Smooth muscle cell (in vitro differentiated cells): ENCODE data around the gene TUBAL3. TPM values are rescaled to one million over a fixed set of nuclear protein-coding genes. Genes with fewer than 3 reads are reported as not detected.

Experiments used
- DNase-seq: peaks from one replicate; lab custom pipeline; 2025; ENCODE audit not compliant: unreplicated experiment; lab: John Stamatoyannopoulos, UW
- H2AFZ ChIP-seq: fragments of 200-600 bp; sonication (generic); 2 replicates; pipeline ENCODE4 v1.6.0; 2016; ENCODE audit warnings: antibody characterized with exemption, low read depth, mild to moderate bottlenecking
- H3F3A ChIP-seq: fragments of 200-600 bp; sonication (generic); 2 replicates; pipeline ENCODE4 v1.6.0; 2017; ENCODE audit warnings: antibody characterized with exemption, low read depth
- H3K27ac ChIP-seq: fragments of 200-600 bp; sonication (generic); 2 replicates; pipeline ENCODE4 v1.5.1; 2016; ENCODE audit warnings: low read depth, mild to moderate bottlenecking
- H3K27me3 ChIP-seq: fragments of 200-600 bp; sonication (generic); 2 replicates; pipeline ENCODE4 v1.6.1; 2016; ENCODE audit warnings: low read depth, mild to moderate bottlenecking
- H3K36me3 ChIP-seq: fragments of 200-600 bp; sonication (generic); 2 replicates; pipeline ENCODE4 v1.5.1; 2016; ENCODE audit warnings: low read depth
- H3K4me1 ChIP-seq: fragments of 200-600 bp; sonication (generic); 2 replicates; pipeline ENCODE4 v1.5.1; 2016; ENCODE audit warnings: low read depth
- H3K4me2 ChIP-seq: fragments of 200-600 bp; sonication (generic); 2 replicates; pipeline ENCODE4 v1.6.0; 2016; ENCODE audit warnings: mild to moderate bottlenecking
- H3K4me3 ChIP-seq: fragments of 200-600 bp; sonication (generic); 2 replicates; pipeline ENCODE4 v1.5.1; 2016; ENCODE audit warnings: mild to moderate bottlenecking
- H3K79me2 ChIP-seq: fragments of 200-600 bp; sonication (generic); 2 replicates; pipeline ENCODE4 v1.6.0; 2016; ENCODE audit warnings: low read depth, mild to moderate bottlenecking
- H3K9ac ChIP-seq: fragments of 200-600 bp; sonication (generic); 2 replicates; pipeline ENCODE4 v1.6.0; 2016; ENCODE audit warnings: low read depth
- H3K9me3 ChIP-seq: fragments of 200-600 bp; sonication (generic); replicated peaks from 2 replicates; pipeline ENCODE4 v1.5.1; 2016; ENCODE audit warnings: low read depth
- H4K20me1 ChIP-seq: fragments of 200-600 bp; sonication (generic); 2 replicates; pipeline ENCODE4 v1.6.0; 2016; ENCODE audit warnings: low read depth
- WGBS: methylation state at CpG from one replicate; pipeline ENCODE4 v1.1.7; 2016; ENCODE audit warnings: low lambda C conversion rate; 5-methylcytosine and 5-hydroxymethylcytosine counted together
- polyA plus RNA-seq: library from polyadenylated mRNA; unstranded; fragments of >200 nt; fragmentation: Nextera tagmentation; extraction: Ambion mirVana; gene quantifications from 2 replicates; pipeline ENCODE4 v1.2.1, GENCODE V29; 2016
- total RNA-seq: library from RNA; depleted of rRNA; stranded (reverse); fragments of >200 nt; gene quantifications from 2 replicates; pipeline ENCODE4 v1.2.3, GENCODE V29; 2014
- TF ChIP-seq, protein P1 (sequence below): fragments of 200-600 bp; sonication (generic); IDR thresholded peaks from 2 replicates; pipeline ENCODE4 v1.5.1; 2017; ENCODE audit warnings: borderline replicate concordance, mild to moderate bottlenecking, antibody characterized with exemption; ENCODE audit not compliant: insufficient read depth, poor library complexity, severe bottlenecking

TUBAL3 gene
- total and polyA plus RNA-seq, 2 experiments from 2014 or later = not detected

DNA sequence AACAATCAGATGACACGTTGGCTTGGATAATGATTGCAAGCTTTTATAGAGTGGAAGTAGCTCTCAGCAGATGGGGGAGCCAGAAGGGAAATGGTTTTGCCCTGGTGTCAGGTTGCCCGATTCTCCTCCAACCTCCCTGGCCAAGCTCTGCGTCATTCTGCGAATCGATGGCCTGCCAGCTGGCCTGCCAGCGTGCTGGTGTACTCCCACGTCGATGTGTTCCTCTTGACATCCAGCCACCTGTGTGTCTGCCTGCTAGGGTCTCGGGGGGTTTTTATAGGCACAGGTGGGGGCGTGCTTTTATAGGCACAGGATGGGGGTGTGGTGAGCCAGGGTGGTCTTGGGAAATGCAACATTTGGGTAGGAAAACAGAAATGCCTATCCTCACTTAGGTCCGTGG, 12.4 kb upstream of the TUBAL3 start:
- 79% methylated on average over 11 of the region's 11 CpGs for WGBS
- no peaks in the 10 kb centered on the region for H3F3A ChIP-seq
- DNase-seq = no peak
- peaks cover 10% of the 10 kb centered on the region for H3K4me1 ChIP-seq
- no peaks in the 10 kb centered on the region for H3K27me3 ChIP-seq
- no peak overlapping the region for H3K27ac ChIP-seq
- H3K4me2 ChIP-seq = no peak overlapping the region
- TF ChIP-seq, protein P1, sequence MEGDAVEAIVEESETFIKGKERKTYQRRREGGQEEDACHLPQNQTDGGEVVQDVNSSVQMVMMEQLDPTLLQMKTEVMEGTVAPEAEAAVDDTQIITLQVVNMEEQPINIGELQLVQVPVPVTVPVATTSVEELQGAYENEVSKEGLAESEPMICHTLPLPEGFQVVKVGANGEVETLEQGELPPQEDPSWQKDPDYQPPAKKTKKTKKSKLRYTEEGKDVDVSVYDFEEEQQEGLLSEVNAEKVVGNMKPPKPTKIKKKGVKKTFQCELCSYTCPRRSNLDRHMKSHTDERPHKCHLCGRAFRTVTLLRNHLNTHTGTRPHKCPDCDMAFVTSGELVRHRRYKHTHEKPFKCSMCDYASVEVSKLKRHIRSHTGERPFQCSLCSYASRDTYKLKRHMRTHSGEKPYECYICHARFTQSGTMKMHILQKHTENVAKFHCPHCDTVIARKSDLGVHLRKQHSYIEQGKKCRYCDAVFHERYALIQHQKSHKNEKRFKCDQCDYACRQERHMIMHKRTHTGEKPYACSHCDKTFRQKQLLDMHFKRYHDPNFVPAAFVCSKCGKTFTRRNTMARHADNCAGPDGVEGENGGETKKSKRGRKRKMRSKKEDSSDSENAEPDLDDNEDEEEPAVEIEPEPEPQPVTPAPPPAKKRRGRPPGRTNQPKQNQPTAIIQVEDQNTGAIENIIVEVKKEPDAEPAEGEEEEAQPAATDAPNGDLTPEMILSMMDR = no peak
- no peak overlapping the region for H2AFZ ChIP-seq
- no peaks in the 10 kb centered on the region for H4K20me1 ChIP-seq
- H3K9ac ChIP-seq = no peak overlapping the region
- H3K79me2 ChIP-seq = peaks cover 86% of the 10 kb centered on the region
- H3K4me3 ChIP-seq = no peak overlapping the region
- H3K9me3 ChIP-seq = peaks cover 10% of the 10 kb centered on the region
- no peaks in the 10 kb centered on the region for H3K36me3 ChIP-seq

DNA sequence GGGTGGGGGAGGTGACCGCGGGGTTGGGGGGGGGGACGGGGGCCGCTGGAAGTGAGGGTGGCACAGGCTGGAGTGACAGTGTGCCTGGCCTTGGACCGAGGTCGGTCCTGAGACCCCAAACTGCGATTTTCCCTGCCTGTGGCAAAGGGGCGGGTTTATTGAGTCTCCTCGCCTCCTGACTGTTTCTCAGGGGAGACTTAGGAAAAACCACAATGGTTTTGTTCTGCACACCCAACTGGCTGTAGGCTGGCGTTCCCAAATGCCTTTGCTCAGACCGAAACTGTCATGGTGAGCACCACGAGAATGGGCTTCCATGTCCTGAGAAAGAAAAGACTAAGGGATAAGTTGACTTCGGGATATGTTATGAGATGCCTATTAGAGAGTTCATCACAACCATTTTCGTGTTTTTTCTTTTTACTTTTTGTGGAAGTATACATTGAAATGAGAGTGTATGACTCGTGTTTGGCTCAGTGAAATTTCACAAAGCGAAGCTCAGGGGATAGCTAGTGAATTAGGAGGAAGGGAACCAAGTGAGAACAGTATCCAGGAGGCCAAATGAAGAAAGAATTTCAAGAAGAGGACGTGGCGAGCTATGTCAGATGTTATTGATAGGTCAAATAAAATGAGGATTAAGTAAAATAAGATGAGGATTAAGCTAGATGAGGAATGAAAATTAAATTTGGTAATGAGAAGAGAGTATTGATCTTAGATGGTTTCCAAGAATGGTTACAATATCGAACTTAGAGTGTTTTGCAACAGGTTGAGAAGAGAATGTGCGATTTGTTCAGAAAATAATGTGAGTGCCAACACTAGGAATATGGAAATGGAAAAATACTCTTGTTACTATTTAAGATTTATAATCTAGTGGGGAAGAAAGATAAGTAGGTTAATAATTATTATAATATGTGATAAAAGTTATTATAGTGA, 8.6 kb upstream of the TUBAL3 start:
- no peaks in the 10 kb centered on the region for H4K20me1 ChIP-seq
- 17% methylated on average over 18 of the region's 20 CpGs for WGBS
- H3K36me3 ChIP-seq = no peaks in the 10 kb centered on the region
- H2AFZ ChIP-seq = peak overlapping the region; percentile 87
- H3K79me2 ChIP-seq = peaks cover 49% of the 10 kb centered on the region
- H3K9ac ChIP-seq = peak overlapping the region; percentile 90
- peak overlapping the region; percentile 92 for H3K4me2 ChIP-seq
- H3F3A ChIP-seq = no peaks in the 10 kb centered on the region
- no peak for DNase-seq
- TF ChIP-seq, protein P1 = no peak
- H3K27me3 ChIP-seq = no peaks in the 10 kb centered on the region
- no peak overlapping the region for H3K27ac ChIP-seq
- H3K4me3 ChIP-seq = peak overlapping the region; percentile 98
- H3K4me1 ChIP-seq = peaks cover 11% of the 10 kb centered on the region
- H3K9me3 ChIP-seq = peaks cover 2% of the 10 kb centered on the region

DNA sequence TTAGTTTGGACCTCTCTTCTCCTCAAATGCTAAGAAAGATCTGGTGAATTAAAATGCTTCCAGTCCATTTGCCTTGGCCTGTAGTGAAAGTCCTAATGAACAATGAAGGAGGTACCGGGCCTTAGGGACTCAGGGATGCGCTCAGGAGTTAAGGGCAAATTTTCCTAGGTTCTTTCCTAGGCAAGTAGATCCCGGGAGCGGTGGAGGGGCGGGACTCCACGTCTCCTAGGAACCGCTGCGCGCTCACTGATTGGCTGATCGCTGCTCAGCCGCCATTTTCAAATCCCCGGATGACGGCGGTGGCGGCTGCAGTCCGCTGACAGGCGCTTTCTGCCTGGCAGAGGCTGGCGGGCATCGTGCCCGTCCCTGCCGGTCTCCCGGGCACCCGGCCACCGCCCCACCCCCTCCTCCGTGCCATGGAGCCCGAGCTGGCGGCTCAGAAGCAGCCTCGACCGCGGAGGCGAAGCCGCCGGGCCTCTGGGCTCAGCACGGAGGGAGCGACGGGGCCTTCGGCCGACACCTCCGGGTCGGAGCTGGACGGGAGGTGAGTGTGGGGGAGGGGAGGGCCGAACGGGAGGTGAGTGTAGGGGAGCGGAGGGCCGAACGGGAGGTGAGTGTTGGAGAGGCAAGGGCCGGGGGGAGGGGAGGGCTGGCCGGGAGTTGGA, 7.8 kb upstream of the TUBAL3 start, which contains the start of gene NET1:
Gene NET1 (plus strand): TSS at position 281 of the 665 bp plus-strand sequence. CDS start 136 bp downstream, at position 417.
- no peaks in the 10 kb centered on the region for H3K9me3 ChIP-seq
- H2AFZ ChIP-seq = peak within 1 kb of the TSS; percentile 88
- under 1% methylated on average over 23 of the region's 48 CpGs for WGBS
- H3K4me2 ChIP-seq = peak within 1 kb of the TSS; percentile 92
- peaks cover 11% of the 10 kb centered on the region for H3K4me1 ChIP-seq
- peaks cover 40% of the 10 kb centered on the region for H3K79me2 ChIP-seq
- H4K20me1 ChIP-seq = no peaks in the 10 kb centered on the region
- peak within 1 kb of the TSS; percentile 61 for H3K27ac ChIP-seq
- H3F3A ChIP-seq = no peaks in the 10 kb centered on the region
- no peaks in the 10 kb centered on the region for H3K36me3 ChIP-seq
- peak within 1 kb of the TSS; percentile 98 for H3K4me3 ChIP-seq
- H3K9ac ChIP-seq = peak within 1 kb of the TSS; percentile 90
- H3K27me3 ChIP-seq = no peaks in the 10 kb centered on the region
- TF ChIP-seq, protein P1 = no peak
- peak; percentile 73 for DNase-seq
